NCI-H345 treated with DMSO at 0.1 percent for 48 hours (cell line): ENCODE data around the gene HABP2.

Source experiments
- DNase-seq: peaks from one replicate; lab custom pipeline; 2025; ENCODE audit not compliant: unreplicated experiment; lab: John Stamatoyannopoulos, UW

The HABP2 gene

GRCh38 chr10:113627836-113628235 lies 75.0 kb downstream of the HABP2 start:
- DNase-seq, result no peak

- DNase-seq, result no peak
Measured at GRCh38 chr10:113628607-113629153, 75.8 kb downstream of the HABP2 start.

DNA sequence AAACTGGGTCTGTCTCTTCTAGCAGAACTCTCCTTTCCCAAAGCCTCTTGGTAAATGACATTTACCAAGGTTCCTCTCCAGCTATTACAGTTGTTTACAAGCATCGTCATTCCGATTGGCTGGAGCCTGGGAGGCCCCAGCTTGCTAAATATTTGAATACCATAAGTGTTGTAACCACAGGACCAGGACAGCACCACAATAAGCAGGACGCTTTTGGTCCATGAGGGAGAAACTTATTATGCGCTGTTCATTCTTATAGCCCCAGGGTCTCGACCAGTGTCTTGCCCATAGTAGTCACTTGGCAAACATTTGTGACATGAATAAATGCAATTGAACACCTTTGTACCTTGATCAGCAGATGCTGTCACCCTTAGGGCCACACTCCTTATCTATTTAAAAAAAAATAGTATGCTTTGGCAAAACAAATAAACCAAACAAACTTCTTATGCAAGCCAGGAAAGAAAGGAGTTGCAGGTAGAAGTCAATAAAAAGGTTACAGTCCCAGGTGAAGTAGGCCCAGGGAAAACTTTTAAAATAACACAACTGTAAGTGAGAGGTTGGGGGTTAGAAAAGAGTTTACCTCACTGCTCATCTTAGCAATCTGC lies 78.2 kb downstream of the HABP2 start:
- no peak for DNase-seq

DNA sequence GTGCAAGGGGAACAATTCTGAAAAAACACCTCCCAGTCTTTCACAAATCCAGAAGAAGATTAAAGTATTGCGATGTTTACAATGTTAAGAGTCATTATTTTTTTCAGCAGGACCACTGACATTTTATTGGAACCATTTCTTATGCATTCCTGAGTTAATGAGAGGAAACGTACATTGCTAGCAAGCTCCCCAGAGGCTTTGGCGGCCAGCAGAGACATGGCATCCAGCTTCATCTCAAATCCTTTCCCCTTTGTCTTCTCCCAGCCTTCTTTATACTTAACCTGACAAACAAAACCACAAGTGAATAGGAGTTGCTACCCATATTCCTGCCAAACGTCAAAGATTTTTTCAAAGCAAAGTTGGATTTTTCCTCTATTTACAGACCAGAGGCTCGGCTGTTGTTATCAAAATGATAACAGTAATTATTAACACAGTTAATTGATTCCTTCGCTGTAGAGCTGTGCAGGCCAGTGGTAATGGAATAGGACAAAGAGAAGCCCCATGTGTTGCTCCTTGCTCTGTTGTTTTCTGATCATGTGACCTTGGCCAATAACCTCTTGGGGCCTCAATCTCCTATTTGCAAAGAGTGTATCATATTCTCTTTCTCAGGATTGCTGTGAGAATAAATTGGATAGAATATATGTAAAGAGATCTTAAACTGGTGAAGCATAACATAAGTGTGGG lies 79.0 kb downstream of the HABP2 start:
- DNase-seq, result no peak
